Measurements from ENCODE around the gene ADARB2.
"Not testable (repeated sequence)": the region's sequence is repeated elsewhere in the genome, so short reads cannot be mapped to it uniquely, and the experiment has no call there.

The ADARB2 gene

GRCh38 chr10:1401071-1401965 lies 336.0 kb downstream of the ADARB2 start:
- no peak for DNase-seq

- no peak for DNase-seq
Observed at GRCh38 chr10:1400101-1401070, 336.9 kb downstream of the ADARB2 start.

GRCh38 chr10:1399431-1400100 lies 337.8 kb downstream of the ADARB2 start:
- no peak for DNase-seq

GRCh38 chr10:1398626-1399410 lies 338.5 kb downstream of the ADARB2 start:
- no peak for DNase-seq

GRCh38 chr10:1398116-1398515 lies 339.2 kb downstream of the ADARB2 start:
- not testable (repeated sequence) for DNase-seq

GRCh38 chr10:1396297-1396635 lies 341.1 kb downstream of the ADARB2 start:
- no peak for DNase-seq

GRCh38 chr10:1395481-1396296 lies 341.6 kb downstream of the ADARB2 start:
- DNase-seq = no peak

- DNase-seq = no peak
Observed at GRCh38 chr10:1395025-1395480, 342.3 kb downstream of the ADARB2 start.

GRCh38 chr10:1394155-1394912 lies 343.0 kb downstream of the ADARB2 start:
- no peak for DNase-seq

GRCh38 chr10:1393481-1393880 lies 343.8 kb downstream of the ADARB2 start:
- DNase-seq = no peak

- DNase-seq = no peak
Observed at GRCh38 chr10:1392127-1392526, 345.2 kb downstream of the ADARB2 start.

GRCh38 chr10:1390200-1390599 lies 347.1 kb downstream of the ADARB2 start:
- DNase-seq = no peak

- DNase-seq = no peak
Observed at GRCh38 chr10:1384026-1384425, 353.3 kb downstream of the ADARB2 start.

GRCh38 chr10:1382711-1383110 lies 354.6 kb downstream of the ADARB2 start:
- DNase-seq = no peak

GRCh38 chr10:1381339-1381738 lies 356.0 kb downstream of the ADARB2 start:
- no peak for DNase-seq

- no peak for DNase-seq
Observed at GRCh38 chr10:1380088-1380671, 357.1 kb downstream of the ADARB2 start.

GRCh38 chr10:1379601-1380000 lies 357.7 kb downstream of the ADARB2 start:
- no peak for DNase-seq

- DNase-seq = no peak
Observed at GRCh38 chr10:1378473-1378872, 358.9 kb downstream of the ADARB2 start.

- DNase-seq = no peak
Observed at GRCh38 chr10:1377740-1378397, 359.5 kb downstream of the ADARB2 start.

GRCh38 chr10:1377231-1377630 lies 360.1 kb downstream of the ADARB2 start:
- no peak for DNase-seq

All from NCI-H146 (cell line).